GM19463 (cell line): ENCODE results near the gene CAMK2D.

Experiments used
- ATAC-seq: cut with Tn5 transposase; IDR thresholded peaks from one replicate; pipeline ENCODE4 v1.9.1; 2021; ENCODE audit warnings: mild to moderate bottlenecking, moderate library complexity; ENCODE audit not compliant: unreplicated experiment

The CAMK2D gene

GRCh38 chr4:113450295-113451080 is 311.1 kb downstream of the CAMK2D start:
- no peak for ATAC-seq

- ATAC-seq, result no peak
Measured at GRCh38 chr4:113449410-113449974, 312.0 kb downstream of the CAMK2D start.

GRCh38 chr4:113447769-113448168 is 313.8 kb downstream of the CAMK2D start:
- peak; percentile 82 for ATAC-seq

GRCh38 chr4:113447061-113447460 is 314.5 kb downstream of the CAMK2D start:
- no peak for ATAC-seq

- ATAC-seq, result no peak
Measured at GRCh38 chr4:113446019-113446418, 315.5 kb downstream of the CAMK2D start.

GRCh38 chr4:113445286-113445685 is 316.3 kb downstream of the CAMK2D start:
- ATAC-seq, result no peak

- ATAC-seq, result no peak
Measured at GRCh38 chr4:113444386-113444785, 317.2 kb downstream of the CAMK2D start.

- no peak for ATAC-seq
Measured at GRCh38 chr4:113442826-113443225, 318.7 kb downstream of the CAMK2D start.

- no peak for ATAC-seq
Measured at GRCh38 chr4:113440371-113440770, 321.2 kb downstream of the CAMK2D start.

GRCh38 chr4:113438596-113438995 is 322.9 kb downstream of the CAMK2D start:
- no peak for ATAC-seq

- ATAC-seq, result no peak
Measured at GRCh38 chr4:113437129-113437528, 324.4 kb downstream of the CAMK2D start.

- no peak for ATAC-seq
Measured at GRCh38 chr4:113436360-113436759, 325.2 kb downstream of the CAMK2D start.

GRCh38 chr4:113435893-113436292 is 325.6 kb downstream of the CAMK2D start:
- no peak for ATAC-seq

- no peak for ATAC-seq
Measured at GRCh38 chr4:113434247-113434587, 327.3 kb downstream of the CAMK2D start.

GRCh38 chr4:113433536-113434246 is 327.8 kb downstream of the CAMK2D start:
- no peak for ATAC-seq

- no peak for ATAC-seq
Measured at GRCh38 chr4:113433116-113433515, 328.4 kb downstream of the CAMK2D start.

GRCh38 chr4:113423631-113424030 is 337.9 kb downstream of the CAMK2D start:
- no peak for ATAC-seq

GRCh38 chr4:113420938-113421337 is 340.6 kb downstream of the CAMK2D start:
- no peak for ATAC-seq

GRCh38 chr4:113419631-113420030 is 341.9 kb downstream of the CAMK2D start:
- no peak for ATAC-seq

- no peak for ATAC-seq
Measured at GRCh38 chr4:113411496-113411938, 350.0 kb downstream of the CAMK2D start.

GRCh38 chr4:113410686-113411085 is 350.9 kb downstream of the CAMK2D start:
- ATAC-seq, result no peak

GRCh38 chr4:113409181-113409580 is 352.4 kb downstream of the CAMK2D start:
- no peak for ATAC-seq
